ENCODE measurements around the gene ZNF217. TPM values are rescaled to one million over a fixed set of nuclear protein-coding genes. Genes with fewer than 3 reads are reported as not detected.

ZNF217 gene
- total and polyA plus RNA-seq, 10 of the 15 experiments (the other 5 are each of a cell fraction or from before 2014, with no cell fraction given): 8.5 to 76.6 (median 40.6) TPM

GRCh38 chr20:53642196-53643030, 48.8 kb upstream of the ZNF217 start (continued):
- TF ChIP-seq USF1 (IDR thresholded peaks at IDR 0.05; ENCODE audit: borderline replicate concordance, extremely low read length, insufficient read depth, low read depth, low read length) (no peak), SPI1 (IDR thresholded peaks at IDR 0.05; ENCODE audit: borderline replicate concordance, insufficient read depth, low read depth, low read length) (peak; percentile 44; the same call in 1 of the 2 replicates), RELA (IDR thresholded peaks at IDR 0.05; ENCODE audit: borderline replicate concordance, partially characterized antibody) (no peak), RELB (IDR thresholded peaks at IDR 0.05; ENCODE audit: low read depth) (no peak), IKZF2 (IDR thresholded peaks at IDR 0.05) (peak in 1 of 2 experiments; percentile 37; a peak in 2 of 4 replicates), SUPT20H (IDR thresholded peaks at IDR 0.05; ENCODE audit: borderline replicate concordance, control insufficient read depth, low read depth, low read length) (no peak), BMI1 (IDR thresholded peaks at IDR 0.05; ENCODE audit: borderline replicate concordance) (peak; percentile 11; the same call in 1 of the 2 replicates), ZSCAN29 (IDR thresholded peaks at IDR 0.05) (no peak), EGR1 (IDR thresholded peaks at IDR 0.05; ENCODE audit: borderline replicate concordance in 1 of 2, low read depth in 2 of 2, low read length in 2 of 2) (no peak), BRCA1 (IDR thresholded peaks at IDR 0.05; ENCODE audit: low read depth, low read length) (no peak), NBN (IDR thresholded peaks at IDR 0.05) (no peak), IKZF1 (conservative IDR thresholded peaks at IDR 0.05) (peak; percentile 59), TCF7 (IDR thresholded peaks at IDR 0.05; ENCODE audit: borderline replicate concordance) (no peak; the same call in 1 of the 2 replicates), CEBPZ (IDR thresholded peaks at IDR 0.05; ENCODE audit: low read depth, low read length) (no peak), ZNF24 (IDR thresholded peaks at IDR 0.05) (0 out of 2 replicates have a peak, but pooled peaks have one; percentile 40), MEF2B (IDR thresholded peaks at IDR 0.05; ENCODE audit: partially characterized antibody, poor library complexity, severe bottlenecking) (peak; percentile 53), CBX3 (IDR thresholded peaks at IDR 0.05; ENCODE audit: borderline replicate concordance, low read depth) (no peak), CREM (IDR thresholded peaks at IDR 0.05; ENCODE audit: low read depth) (no peak), NFXL1 (IDR thresholded peaks at IDR 0.05; ENCODE audit: borderline replicate concordance) (peak; percentile 92), MYC (IDR thresholded peaks at IDR 0.05; ENCODE audit: insufficient read depth, insufficient read length, insufficient replicate concordance, low read length, severe bottlenecking) (no peak)

Data from GM12878 (cell line).